HL-60/S4 treated with phorbol 12-myristate 13-acetate at 8.2 ng/mL for 4 days and 3 days (cell line): ENCODE measurements around the gene PTPN18.

Experiments used
- in situ Hi-C: fragments of 300-500 bp; cut with MboI; formaldehyde crosslinking; loops from 2 replicates; pipeline ENCODE4 v1.15.0; 2022; ENCODE audit warnings: low sequenced_read_pairs

Gene PTPN18

GRCh38 chr2:130355578-130356431, at the start of gene PTPN18:
PTPN18 (plus strand) TSS chr2:130356056; CDS start chr2:130356108, 52 bp downstream.
- in situ Hi-C loops = no loop called here

- in situ Hi-C loops = no loop called here
Observed at GRCh38 chr2:130307850-130308249, 48.0 kb upstream of the PTPN18 start.

GRCh38 chr2:130310881-130311280, 45.0 kb upstream of the PTPN18 start:
- in situ Hi-C loops = no loop called here

DNA sequence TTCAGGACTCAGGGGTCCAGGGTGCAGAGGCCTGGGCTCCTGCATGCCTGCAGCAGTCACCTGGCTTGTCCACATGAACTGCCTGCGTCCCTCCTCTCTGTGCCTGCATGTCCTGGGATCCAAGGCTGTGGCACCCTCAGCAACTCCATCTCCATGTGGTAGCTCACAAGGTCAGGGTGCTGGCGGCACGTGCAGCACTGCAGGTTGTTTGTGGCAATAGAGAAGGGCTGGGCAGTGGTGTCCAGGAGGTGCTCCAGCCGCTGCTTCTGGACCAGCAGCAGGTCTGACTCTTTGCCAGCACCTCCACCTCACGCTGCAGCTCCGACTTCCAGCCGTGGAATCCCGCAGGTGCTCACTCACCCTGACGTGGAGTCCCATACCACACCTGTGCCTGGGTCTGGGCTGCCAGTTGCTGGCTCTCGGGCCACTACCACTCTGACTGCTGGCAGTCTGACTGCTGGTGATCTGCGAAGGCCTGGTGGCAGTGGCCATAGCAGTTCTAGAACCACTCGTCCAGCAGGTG, 42.0 kb upstream of the PTPN18 start:
- in situ Hi-C loops = no loop called here

GRCh38 chr2:130314377-130314776, 41.5 kb upstream of the PTPN18 start:
- in situ Hi-C loops = no loop called here

- in situ Hi-C loops = no loop called here
Observed at GRCh38 chr2:130316596-130316995, 39.3 kb upstream of the PTPN18 start.

DNA sequence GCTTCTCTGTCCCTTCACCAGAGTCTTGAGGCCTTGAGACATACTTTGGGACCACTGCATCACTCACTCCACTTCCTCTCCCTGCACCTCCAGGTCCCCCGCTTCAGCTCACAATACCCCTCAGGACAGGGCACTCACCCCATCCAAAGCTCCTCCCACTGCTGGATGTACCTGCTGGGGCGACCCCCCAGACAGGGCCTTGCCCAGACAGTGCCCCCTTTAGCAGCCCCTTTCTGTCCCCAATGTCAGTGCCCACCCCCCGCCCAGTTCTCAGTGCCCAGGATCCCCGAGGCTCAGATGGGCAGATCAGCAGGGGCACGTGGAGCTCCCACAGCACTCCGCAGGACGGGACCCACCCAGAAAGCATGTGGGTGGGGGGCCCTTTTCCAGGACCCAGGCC, 37.0 kb upstream of the PTPN18 start:
- in situ Hi-C loops = no loop called here

GRCh38 chr2:130319536-130319935, 36.3 kb upstream of the PTPN18 start:
- in situ Hi-C loops = no loop called here

DNA sequence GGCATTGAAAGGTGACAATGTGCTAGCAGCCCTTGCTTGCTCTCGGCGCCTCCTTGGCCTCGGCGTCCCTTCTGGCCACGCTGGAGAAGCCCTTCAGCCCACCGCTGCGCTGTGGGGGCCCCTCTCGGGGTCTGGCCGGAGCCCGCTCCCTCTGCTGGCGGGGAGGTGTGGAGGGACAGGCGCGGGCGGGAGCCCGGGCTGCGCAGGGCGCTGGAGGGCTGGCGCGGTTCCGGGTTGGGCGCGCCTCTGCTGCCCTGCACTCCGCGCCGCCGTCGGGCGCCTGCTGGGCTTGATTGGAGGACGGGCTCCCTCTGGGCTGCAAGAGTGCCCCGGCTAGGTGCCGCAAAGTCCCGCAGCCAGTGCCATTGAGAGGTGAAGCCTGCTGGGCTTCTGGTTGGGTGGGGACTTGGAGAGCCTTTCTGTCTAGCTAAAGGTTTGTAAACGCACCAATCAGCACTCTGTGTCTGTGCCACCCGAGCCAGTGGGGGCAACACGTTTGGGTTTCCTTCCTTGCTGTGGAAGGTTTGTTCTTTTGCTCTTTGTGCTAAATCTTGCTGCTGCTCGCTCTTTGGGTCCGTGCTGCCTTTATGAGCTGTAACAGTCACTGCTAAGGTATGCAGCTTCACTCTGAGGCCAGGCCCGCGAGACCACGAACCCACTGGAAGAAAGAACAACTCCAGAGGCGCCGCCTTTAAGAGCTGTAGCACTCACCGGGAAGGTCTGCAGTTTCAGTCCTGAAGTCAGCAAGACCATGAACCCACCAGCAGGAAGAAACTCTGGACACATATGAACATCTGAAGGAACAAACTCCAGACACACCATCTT, 27.9 kb upstream of the PTPN18 start:
- in situ Hi-C loops = loop anchor here (25.0 kb wide), 1 partner anchor 391 kb away; no protein-coding TSS in a partner anchor

DNA sequence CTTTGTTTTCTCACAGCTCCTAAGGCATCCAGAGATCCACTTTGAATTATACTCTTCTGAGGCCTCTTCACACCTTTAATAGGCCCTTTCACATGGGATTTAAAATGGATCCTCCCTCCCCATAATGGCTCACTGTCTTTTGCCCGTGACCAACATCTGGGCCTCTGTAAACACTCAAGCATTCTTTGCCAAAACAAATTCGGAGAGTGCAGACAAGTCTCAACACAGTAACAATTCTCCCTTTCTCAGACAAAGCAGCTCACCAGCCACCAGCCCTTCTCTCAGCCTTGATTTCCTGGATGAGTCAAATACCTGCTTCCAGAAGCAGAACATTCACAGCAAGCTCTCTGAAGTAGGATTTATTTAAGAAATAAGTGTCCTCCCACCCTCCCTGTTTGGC, 27.1 kb upstream of the PTPN18 start:
- in situ Hi-C loops = loop anchor here (25.0 kb wide), 1 partner anchor 391 kb away; no protein-coding TSS in a partner anchor

DNA sequence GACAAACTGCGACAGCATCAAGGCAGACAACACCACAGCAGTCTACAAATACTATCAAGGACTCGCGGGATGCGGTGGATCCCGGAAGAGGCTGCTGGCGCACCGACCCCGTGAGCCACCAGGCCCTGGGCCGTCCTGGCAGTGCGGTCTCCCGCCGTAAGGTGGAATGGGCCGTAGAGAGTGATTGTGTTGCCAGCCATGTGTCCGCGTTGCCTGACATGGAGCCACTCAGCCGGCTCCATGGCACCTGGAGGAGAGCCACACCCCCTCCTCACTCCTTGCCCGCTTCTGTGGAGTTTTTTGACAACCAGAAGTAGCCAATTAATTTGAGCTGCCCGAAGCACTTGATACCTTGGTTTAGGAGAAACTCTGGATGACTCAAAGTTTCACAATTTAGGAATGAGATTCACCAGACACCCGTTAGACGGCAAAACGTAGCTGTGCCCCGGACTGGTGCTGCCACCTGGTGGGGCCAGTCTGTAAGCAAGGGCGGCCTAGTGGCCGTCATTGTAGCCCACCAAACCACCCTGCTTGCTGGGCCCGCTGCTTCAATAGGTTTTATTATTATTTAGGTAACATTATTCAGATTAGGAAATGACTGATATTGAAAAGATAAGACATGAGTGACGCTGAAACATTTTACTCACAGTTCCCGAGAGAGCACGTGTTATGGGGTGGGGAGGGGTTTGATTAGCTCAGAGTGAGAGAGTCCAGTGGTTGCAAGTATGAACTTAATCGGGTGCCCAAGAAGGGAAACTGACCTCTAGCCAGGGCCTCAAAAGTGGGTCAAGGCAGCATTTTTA, 23.4 kb upstream of the PTPN18 start:
- in situ Hi-C loops = loop anchor here (10.0 to 25.0 kb wide), 2 partner anchors 178 to 395 kb away; no protein-coding TSS in a partner anchor

GRCh38 chr2:130333253-130333652, 22.6 kb upstream of the PTPN18 start:
- in situ Hi-C loops = loop anchor here (10.0 to 25.0 kb wide), 2 partner anchors 178 to 396 kb away; no protein-coding TSS in a partner anchor

DNA sequence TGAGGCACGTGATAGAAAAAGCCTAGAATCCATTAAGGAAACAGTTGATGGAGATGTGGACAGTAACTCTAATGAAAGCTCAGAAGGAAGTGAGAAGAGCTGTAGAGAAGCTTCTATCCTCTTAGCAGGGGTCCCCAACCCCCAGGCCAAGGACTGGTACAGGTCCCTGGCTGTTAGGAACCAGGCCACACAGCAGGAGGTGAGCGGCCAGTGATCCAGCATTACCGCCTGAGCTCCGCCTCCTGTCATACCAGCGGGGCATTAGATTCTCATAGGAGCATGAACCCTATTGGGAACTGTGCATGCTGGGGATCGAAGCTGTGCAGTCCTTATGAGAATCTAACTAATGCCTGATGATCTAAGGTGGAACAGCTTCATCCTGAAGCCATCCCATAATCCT, 21.8 kb upstream of the PTPN18 start:
- in situ Hi-C loops = loop anchor here (10.0 to 25.0 kb wide), 2 partner anchors 179 to 397 kb away; no protein-coding TSS in a partner anchor

DNA sequence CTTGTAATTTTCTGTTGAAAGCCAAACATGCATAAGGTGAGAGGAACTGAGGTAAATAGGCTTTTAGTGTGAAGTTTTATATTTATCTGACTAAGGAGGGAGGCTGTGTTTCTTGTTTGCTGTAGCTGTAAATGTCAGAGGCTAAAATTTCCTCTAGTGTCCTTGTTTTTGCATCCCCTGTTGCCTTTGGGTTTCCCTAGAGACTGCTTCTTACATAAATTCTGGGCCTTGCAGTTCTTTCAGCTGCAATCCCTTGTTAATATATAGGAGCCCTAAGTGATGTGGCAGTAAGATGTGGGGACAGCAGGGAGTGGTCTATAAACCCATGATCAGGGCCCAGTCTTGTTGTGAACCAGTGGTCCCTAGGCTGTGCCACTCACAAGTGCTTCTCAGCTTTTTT, 20.6 kb upstream of the PTPN18 start:
- in situ Hi-C loops = loop anchor here (10.0 to 25.0 kb wide), 2 partner anchors 180 to 398 kb away; no protein-coding TSS in a partner anchor

- in situ Hi-C loops = loop anchor here (10.0 to 25.0 kb wide), 2 partner anchors 182 to 399 kb away; no protein-coding TSS in a partner anchor
Observed at GRCh38 chr2:130336150-130336876, 19.5 kb upstream of the PTPN18 start.

DNA sequence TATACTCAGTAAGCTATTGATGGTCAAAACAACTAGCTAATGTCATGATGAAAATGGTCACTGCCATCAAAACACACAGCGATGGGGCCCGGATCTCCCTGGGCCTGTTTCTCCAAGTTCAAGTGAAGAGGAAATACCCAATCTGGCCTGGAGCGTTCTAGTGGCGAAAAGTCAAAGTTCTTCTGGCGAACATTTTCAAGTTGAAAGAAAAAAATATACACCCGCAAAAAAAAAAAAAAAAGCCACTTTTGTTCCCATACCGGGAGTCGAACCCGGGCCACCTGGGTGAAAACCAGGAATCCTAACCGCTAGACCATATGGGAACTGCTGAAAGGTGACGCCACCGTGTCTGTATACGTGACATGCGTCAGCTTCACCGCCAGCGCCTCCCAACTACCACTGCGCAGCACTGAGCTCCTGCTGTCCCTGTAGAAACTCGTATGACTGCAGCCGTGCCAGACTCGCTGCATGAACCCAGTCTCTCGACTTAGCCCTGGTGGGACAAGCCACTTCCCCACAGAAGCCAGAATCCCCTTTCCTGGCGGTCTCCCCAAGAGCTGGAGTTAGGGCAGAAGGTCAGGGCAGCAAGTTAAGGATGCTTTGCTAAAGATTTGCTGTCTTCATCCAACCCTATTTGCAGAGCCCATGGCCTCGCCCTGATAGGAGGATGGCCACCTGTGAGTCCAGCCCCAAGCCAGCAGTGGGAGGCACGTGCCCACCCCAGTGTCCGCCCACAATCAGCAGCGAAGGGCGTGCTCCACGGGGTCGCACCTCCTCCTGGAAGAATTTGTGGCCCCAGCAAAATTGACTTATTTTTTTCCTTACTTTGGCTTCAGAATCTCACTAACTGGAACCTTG, 18.8 kb upstream of the PTPN18 start:
- in situ Hi-C loops = loop anchor here (10.0 to 25.0 kb wide), 2 partner anchors 182 to 400 kb away; no protein-coding TSS in a partner anchor

- in situ Hi-C loops = loop anchor here (10.0 to 25.0 kb wide), 2 partner anchors 183 to 401 kb away; no protein-coding TSS in a partner anchor
Observed at GRCh38 chr2:130337735-130338325, 18.0 kb upstream of the PTPN18 start.

GRCh38 chr2:130338793-130339345, 17.0 kb upstream of the PTPN18 start:
- in situ Hi-C loops = loop anchor here (10.0 to 25.0 kb wide), 2 partner anchors 184 to 402 kb away; no protein-coding TSS in a partner anchor
